OCI-LY3 (cell line): Measurements from ENCODE around the gene KIFBP.

Source experiments
- H2AFZ ChIP-seq: fragments of 200-600, 300-600 bp; shearing (Covaris generic); 2 replicates; pipeline ENCODE4 v1.6.0; 2014; ENCODE audit warnings: antibody characterized with exemption, low read depth, low read length
- H3K27ac ChIP-seq: fragments of 200-600, 300-600 bp; sonication (generic); 2 replicates; pipeline ENCODE4 v1.5.1; 2014; ENCODE audit warnings: mild to moderate bottlenecking, low read length, moderate library complexity, mixed read lengths
- H3K27me3 ChIP-seq: fragments of 200-600, 300-600 bp; sonication (generic); 2 replicates; pipeline ENCODE4 v1.6.1; 2014; ENCODE audit warnings: low read depth, low read length, mixed read lengths
- H3K36me3 ChIP-seq: fragments of 200-600, 300-600 bp; sonication (generic); replicated peaks from 2 replicates; pipeline ENCODE3; 2014; ENCODE audit warnings: low read depth, low read length, mixed read lengths
- H3K4me1 ChIP-seq: fragments of 300-600, 200-600 bp; sonication (generic); 2 replicates; pipeline ENCODE4 v1.6.1; 2014; ENCODE audit warnings: low read length, mixed read lengths
- H3K4me2 ChIP-seq: fragments of 200-600, 300-600 bp; sonication (generic); 2 replicates; pipeline ENCODE4 v1.6.1; 2014; ENCODE audit warnings: low read length, mixed read lengths
- H3K4me3 ChIP-seq: fragments of 300-600, 200-600 bp; sonication (generic); 2 replicates; pipeline ENCODE4 v1.5.1; 2014; ENCODE audit warnings: antibody characterized with exemption, mild to moderate bottlenecking, low read length, moderate library complexity
- H3K79me2 ChIP-seq: fragments of 300-600, 200-600 bp; shearing (Covaris generic); 2 replicates; pipeline ENCODE4 v1.6.1; 2014; ENCODE audit warnings: mild to moderate bottlenecking, low read length, mixed read lengths
- H3K9ac ChIP-seq: fragments of 300-600, 200-600 bp; shearing (Covaris generic); 2 replicates; pipeline ENCODE4 v1.6.0; 2014; ENCODE audit warnings: mild to moderate bottlenecking, low read length, moderate library complexity
- H3K9me3 ChIP-seq: fragments of 200-600, 300-600 bp; shearing (Covaris generic); 2 replicates; pipeline ENCODE4 v1.6.1; 2014; ENCODE audit warnings: low read length, mixed read lengths; ENCODE audit not compliant: insufficient read depth
- H4K20me1 ChIP-seq: fragments of 200-600, 300-600 bp; sonication (generic); 2 replicates; pipeline ENCODE4 v1.6.1; 2016; ENCODE audit warnings: low read length, mixed read lengths; ENCODE audit not compliant: insufficient read depth
- EZH2phosphoT487 ChIP-seq: fragments of 200-600 bp; shearing (Covaris generic); IDR thresholded peaks from 2 replicates; pipeline ENCODE4 v1.6.1; 2018; ENCODE audit warnings: antibody characterized with exemption, mixed run types, low read depth
- TF ChIP-seq, protein P1 (sequence below): fragments of 200-600, 300-600 bp; sonication (generic); IDR thresholded peaks from 2 replicates; pipeline ENCODE4 v1.5.1; 2014; ENCODE audit warnings: antibody characterized with exemption, low read length, low read depth

KIFBP gene

GRCh38 chr10:69052736-69053135, 64.1 kb downstream of the KIFBP start:
- no peaks in the 10 kb centered on the region for H3K36me3 ChIP-seq
- no peaks in the 10 kb centered on the region for H4K20me1 ChIP-seq
- peaks cover 78% of the 10 kb centered on the region for H3K4me1 ChIP-seq
- H3K4me2 ChIP-seq, result peak overlapping the region; percentile 56
- no peaks in the 10 kb centered on the region for H3K9me3 ChIP-seq
- no peaks in the 10 kb centered on the region for H3K79me2 ChIP-seq
- no peaks in the 10 kb centered on the region for H3K27me3 ChIP-seq
- H3K27ac ChIP-seq, result peak overlapping the region; percentile 75
- no peak for TF ChIP-seq EZH2phosphoT487
- TF ChIP-seq, protein P1, sequence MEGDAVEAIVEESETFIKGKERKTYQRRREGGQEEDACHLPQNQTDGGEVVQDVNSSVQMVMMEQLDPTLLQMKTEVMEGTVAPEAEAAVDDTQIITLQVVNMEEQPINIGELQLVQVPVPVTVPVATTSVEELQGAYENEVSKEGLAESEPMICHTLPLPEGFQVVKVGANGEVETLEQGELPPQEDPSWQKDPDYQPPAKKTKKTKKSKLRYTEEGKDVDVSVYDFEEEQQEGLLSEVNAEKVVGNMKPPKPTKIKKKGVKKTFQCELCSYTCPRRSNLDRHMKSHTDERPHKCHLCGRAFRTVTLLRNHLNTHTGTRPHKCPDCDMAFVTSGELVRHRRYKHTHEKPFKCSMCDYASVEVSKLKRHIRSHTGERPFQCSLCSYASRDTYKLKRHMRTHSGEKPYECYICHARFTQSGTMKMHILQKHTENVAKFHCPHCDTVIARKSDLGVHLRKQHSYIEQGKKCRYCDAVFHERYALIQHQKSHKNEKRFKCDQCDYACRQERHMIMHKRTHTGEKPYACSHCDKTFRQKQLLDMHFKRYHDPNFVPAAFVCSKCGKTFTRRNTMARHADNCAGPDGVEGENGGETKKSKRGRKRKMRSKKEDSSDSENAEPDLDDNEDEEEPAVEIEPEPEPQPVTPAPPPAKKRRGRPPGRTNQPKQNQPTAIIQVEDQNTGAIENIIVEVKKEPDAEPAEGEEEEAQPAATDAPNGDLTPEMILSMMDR, result no peak
- H2AFZ ChIP-seq, result no peak overlapping the region
- H3K4me3 ChIP-seq, result no peak overlapping the region
- H3K9ac ChIP-seq, result no peak overlapping the region

GRCh38 chr10:69055241-69055640, 66.6 kb downstream of the KIFBP start:
- Histone ChIP-seq H2AFZ (no peak overlapping the region), H3K36me3 (no peaks in the 10 kb centered on the region), H4K20me1 (no peaks in the 10 kb centered on the region), H3K9me3 (no peaks in the 10 kb centered on the region), H3K9ac (no peak overlapping the region), H3K27ac (no peak overlapping the region), H3K79me2 (no peaks in the 10 kb centered on the region), H3K4me2 (no peak overlapping the region), H3K27me3 (no peaks in the 10 kb centered on the region), H3K4me1 (peaks cover 60% of the 10 kb centered on the region), H3K4me3 (no peak overlapping the region)
- TF ChIP-seq, protein P1, result no peak
- TF ChIP-seq EZH2phosphoT487, result no peak

- Histone ChIP-seq H3K9me3 (no peaks in the 10 kb centered on the region), H3K36me3 (no peaks in the 10 kb centered on the region), H3K79me2 (no peaks in the 10 kb centered on the region), H2AFZ (no peak overlapping the region), H3K4me1 (peaks cover 58% of the 10 kb centered on the region), H3K9ac (no peak overlapping the region), H4K20me1 (no peaks in the 10 kb centered on the region), H3K4me3 (no peak overlapping the region), H3K27me3 (no peaks in the 10 kb centered on the region), H3K4me2 (peak overlapping the region; percentile 37), H3K27ac (no peak overlapping the region)
- TF ChIP-seq, protein P1, result no peak
- no peak for TF ChIP-seq EZH2phosphoT487
These were observed 67.5 kb downstream of the KIFBP start for GRCh38 chr10:69056129-69056528.

DNA sequence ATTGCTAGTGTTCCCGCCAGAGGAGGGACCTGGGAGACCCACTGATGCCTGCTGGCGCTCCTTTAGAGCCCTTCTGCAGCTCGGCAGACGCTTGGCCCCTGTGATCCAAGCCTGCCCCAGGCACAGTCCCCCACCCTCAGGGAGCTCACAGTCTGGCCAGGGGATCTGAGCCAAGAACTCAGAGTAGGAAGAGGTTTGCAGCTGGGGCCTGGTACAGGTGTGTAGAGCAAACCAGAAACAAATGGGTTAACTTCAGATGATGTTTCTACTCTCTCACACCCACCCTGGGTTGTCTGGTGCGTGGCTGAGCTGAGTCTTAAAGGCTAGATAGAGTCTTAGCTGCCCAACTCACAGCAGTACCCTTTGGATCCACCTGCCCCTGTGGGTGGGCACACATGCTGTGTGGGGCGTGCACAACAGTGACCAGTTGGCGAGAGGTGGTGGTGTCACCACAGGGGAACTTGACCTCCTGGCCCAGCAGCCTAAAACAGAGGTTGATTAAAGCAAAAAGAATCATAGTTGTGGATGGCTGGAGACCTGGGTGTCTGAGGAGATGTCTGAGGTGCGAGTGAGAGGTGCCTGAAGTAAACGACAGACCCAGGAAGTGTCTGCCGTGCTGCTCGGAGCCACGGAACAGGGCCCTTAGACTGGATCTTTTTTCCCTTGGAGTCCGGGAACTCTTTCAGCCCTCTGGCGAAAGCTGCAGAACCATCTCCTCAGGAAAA, 68.1 kb downstream of the KIFBP start:
- Histone ChIP-seq H2AFZ (0 out of 2 replicates have a peak overlapping the region, but pooled peaks have one; percentile 67), H3K9me3 (no peaks in the 10 kb centered on the region), H4K20me1 (no peaks in the 10 kb centered on the region), H3K4me1 (peaks cover 58% of the 10 kb centered on the region), H3K4me2 (peak overlapping the region; percentile 37; the same call in 1 of the 2 replicates), H3K36me3 (no peaks in the 10 kb centered on the region), H3K27ac (no peak overlapping the region), H3K79me2 (no peaks in the 10 kb centered on the region), H3K9ac (no peak overlapping the region), H3K27me3 (no peaks in the 10 kb centered on the region), H3K4me3 (no peak overlapping the region)
- TF ChIP-seq EZH2phosphoT487, result no peak
- TF ChIP-seq, protein P1, result no peak
